Ureter (tissue), 1 donor: ENCODE results near the gene LDB3. TPM values are rescaled to one million over a fixed set of nuclear protein-coding genes. Genes with fewer than 3 reads are reported as not detected.

Source experiments
- DNase-seq: peaks from one replicate; pipeline ENCODE4 v3.0.0-alpha.2; 2020; ENCODE audit warnings: low spot score
- total RNA-seq: library from RNA; stranded (reverse); gene quantifications from one replicate; pipeline ENCODE4 v1.2.4, GENCODE V29; 2023
- donor health status: DM: yes; HTN: yes; CAD: no.

LDB3 gene
- total RNA-seq, 1 donor from 2014 or later = 15.9 TPM

GRCh38 chr10:86759073-86759672 is 90.9 kb downstream of the LDB3 start:
- no peak for DNase-seq

DNA sequence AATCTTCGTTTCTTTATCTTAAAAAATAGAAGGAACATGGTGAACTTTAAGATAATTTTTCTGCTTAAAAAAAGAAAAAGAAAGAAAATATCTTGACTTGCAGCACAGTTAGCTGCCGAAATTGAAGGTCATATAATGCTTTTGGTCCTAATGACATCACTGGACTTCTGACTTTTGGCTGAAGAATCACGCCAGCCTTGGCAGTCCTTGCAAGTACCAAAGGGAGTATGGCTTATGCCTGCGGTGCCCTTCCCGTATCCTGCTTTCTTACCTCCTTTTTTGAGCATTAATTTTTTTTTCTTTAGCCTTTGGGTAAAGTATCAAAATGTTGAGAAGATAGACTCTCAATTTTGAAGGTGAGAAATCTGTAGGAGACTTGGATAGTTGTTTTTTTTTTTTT is 95.1 kb downstream of the LDB3 start:
- no peak for DNase-seq

DNA sequence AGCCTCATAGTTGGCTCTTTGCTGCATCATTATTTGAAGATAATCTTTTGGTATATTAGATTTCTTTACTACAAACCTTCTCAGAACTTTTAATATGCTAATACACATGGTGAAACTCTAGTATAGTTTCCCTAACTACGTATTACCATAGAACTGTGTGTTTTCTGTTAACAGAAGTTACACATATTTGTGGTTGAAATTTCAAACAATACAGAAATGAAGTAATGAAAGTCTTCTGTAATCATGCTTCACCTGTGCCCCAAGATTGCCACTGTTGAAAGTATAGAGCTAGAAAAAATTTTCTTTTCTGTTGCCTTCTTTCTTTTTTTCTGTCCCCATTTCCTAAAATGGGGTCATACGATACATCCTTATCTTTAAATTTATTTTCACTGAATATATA is 97.2 kb downstream of the LDB3 start:
- no peak for DNase-seq

DNA sequence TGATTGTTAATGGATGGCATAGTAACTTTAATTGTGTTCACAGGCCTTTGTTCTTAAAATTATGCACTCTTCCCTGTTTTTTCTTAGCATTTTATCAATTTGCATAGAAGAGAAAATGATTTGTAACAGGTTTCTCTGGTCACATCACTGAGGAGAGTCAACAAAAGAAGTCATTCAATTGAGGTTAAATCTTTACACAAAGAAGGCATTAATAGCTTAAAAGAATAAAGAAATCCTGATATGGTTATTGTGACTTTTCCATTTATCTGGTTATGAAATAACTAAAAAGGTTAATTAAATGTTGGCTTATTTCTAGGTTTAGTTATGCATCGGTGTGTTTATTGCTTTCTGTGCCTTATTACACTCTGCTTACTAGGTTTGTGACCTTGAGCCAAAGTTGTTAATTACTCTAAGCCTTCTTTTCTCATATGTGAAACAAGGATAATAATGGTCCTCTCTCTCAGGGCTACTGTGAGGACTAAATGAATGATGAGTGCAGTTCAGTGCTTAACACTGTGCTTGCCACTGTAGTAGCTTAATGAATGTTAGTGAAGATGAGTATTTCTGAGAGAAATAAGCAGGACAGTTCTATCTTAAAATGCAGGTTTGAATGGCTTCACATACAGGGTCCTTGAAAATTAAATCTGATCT is 100.2 kb downstream of the LDB3 start:
- DNase-seq = no peak

DNA sequence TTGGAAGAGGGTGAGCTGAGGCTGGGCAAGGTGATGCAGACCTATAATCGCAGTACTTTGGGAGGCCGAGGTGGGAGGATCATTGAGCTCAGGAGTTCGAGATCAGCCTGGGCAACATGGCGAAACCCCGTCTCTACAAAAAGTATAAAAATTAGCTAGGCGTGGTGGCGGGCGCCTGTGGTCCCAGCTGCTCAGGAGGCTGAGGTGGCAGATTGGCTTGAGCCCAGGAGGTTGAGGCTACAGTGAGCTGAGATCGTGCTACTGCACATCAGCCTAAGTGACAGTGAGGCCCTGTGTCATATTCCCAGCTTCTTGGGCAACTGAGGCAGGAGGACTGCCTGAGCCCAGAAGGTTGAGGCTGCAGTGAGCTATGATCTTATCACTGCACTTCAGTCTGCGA is 101.7 kb downstream of the LDB3 start:
- DNase-seq = no peak

- DNase-seq = no peak
Measured at GRCh38 chr10:86770412-86770960, 102.2 kb downstream of the LDB3 start.

DNA sequence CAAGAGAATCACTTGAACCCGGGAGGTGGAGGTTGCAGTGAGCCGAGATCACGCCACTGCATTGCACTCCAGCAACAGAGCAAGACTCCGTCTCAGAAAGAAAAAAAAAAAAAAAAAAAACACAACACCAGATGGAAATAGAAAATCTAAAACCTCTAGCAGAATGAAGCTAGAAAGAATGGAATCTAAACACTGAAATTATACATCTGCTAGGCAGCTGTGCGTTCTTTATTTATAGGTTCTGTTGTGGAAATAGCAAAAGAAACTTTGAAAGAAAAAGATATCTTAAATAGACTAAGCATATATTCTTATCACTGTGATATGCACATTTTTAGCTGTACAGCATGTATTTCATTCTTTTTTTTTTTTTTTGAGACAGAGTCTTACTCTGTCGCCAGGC is 105.2 kb downstream of the LDB3 start:
- no peak for DNase-seq

DNA sequence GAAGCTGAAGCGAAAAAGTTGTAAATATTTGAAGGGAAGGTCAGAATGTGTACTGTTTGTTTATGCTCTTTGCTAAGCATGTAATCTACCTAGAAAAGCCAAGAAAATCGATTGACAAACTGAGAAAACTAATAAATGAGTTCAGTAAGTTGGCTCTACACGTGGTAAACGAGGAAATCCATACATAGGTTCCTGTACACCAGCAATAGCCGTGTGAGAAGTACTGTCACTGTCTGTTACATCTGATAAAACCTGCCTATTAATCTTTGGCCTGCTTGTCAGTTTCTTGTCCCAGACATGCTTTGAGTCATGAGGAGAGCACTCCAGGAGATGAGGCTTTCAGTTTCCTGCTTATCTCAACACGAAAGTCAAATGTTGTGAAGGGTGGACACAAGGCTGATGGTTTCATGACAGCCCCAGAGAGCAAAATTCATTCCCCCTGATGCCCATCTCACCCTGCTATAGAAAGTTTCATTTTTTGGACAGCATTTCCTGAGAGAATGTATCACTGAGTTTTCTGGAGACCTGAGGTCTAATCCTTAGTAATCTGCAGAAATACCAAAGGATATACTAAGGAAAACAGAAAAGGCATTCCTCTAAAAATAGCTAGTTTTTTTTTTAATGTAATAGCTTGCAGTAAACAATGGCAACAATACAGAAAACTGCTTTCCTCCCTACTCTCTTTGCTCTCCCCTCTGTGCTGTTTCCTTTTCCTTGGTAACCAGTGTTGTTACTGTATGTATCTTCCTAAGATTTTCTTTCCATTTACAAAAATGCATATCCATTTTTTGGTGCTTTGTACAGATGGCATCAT is 107.0 kb downstream of the LDB3 start:
- DNase-seq = no peak

DNA sequence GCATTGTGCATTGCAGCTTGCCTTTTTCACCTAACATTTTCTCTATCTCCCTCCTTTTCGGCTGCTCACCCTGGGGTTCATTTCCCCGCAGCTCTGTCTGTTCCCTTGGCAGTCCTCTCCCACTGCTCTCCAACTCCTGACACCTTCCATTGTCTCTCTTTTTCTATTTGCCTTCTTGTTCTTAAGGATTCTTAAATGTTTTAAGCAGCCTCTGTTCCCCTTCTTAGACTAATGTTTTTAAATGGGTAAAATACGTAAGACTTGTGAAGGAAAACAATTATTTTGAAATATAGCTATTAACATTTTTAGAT is 107.5 kb downstream of the LDB3 start:
- no peak for DNase-seq

DNA sequence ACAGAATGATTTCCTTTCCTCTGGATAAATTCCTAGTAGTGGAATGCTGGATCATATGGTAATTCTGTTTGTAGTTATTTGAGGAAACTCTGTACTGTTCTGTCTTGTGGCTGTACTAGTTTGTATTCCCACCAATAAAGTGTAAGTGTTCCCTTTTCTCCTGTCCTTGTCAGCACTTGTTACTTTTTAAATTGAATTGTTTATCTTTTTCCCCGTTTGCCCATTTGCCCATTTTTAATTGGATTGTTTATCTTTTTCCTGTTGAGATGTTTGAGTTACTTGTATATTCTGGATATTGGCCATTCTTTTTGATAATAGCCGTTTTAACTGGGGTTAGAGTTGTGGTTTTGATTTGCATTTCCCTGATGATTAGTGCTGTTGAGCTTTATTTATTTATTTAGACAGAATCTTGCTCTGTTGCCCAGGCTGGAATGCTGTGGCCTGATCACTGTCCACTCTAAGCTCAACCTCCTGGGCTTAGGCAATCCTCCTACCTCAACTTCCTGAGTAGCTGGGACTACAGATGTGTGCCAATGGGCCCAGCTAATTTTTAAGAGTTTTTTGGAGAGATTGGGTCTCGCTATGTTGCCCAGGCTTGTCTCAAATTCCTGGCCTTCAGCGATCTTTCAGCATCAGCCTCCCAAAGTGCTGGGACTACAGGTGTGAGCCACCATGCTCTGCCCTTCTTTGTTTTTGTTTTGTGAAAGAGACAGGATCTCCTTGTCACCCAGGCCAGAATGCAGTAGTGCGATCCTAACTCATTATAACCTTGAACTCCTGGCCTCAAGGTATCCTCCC is 111.1 kb downstream of the LDB3 start:
- DNase-seq = no peak

DNA sequence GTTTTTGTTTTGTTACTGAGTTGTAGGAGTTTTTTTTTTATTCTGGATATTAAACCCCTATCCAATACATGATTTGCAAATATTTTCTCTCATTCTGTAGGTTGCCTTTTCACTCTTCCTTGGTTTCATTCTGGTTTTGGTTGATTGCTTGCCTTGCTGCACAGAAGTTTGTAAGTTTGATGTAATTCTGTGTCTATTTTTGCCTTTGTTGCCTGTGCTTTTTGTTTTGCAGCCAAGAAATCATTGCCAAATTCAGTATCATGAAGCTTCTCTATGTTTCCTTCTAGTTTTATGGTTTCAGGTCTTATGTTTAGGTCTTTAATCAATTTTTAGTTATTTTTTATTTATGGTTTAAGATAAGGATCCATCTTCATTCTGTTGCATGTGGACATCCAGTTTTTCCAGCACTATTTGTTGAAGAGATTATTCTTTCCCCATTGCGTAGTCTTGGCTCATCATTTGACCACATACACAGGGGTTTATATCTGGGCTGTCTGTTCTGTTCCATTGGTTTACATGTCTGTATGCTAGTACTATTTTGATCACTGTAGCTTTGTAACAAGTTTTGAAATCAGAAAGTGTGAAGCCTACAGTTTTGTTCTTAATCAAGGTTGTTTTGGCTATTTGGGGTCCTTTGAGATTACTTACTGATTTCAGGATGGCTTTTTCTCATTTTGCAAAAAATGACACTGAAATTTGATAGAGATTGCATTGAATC is 114.5 kb downstream of the LDB3 start:
- DNase-seq = no peak

GRCh38 chr10:86785037-86785436 is 116.7 kb downstream of the LDB3 start:
- DNase-seq = no peak

Other genes starting within 250 kb of the LDB3 start
- 43.2 TPM for gene WAPL, start 146.7 kb upstream of the LDB3 start, total RNA-seq
- not detected for gene OPN4, start 14.0 kb upstream of the LDB3 start, total RNA-seq
- gene BMPR1A, start 88.1 kb downstream of the LDB3 start, total RNA-seq = 54.8 TPM